Stimulated activated CD8-positive, alpha-beta memory T cell treated with anti-CD3 and anti-CD28 coated beads, Interleukin-4, amount 100 ng/mL, for 4 hours (primary cell): ENCODE measurements around the gene KCTD14.
"Not testable (repeated sequence)": the region's sequence is repeated elsewhere in the genome, so short reads cannot be mapped to it uniquely, and the experiment has no call there.

ENCODE experiments used
- DNase-seq, 2 donors: peaks; one replicate each; pipeline ENCODE4 v3.0.0-alpha.2; 2020; ENCODE audit warnings: low read depth in 2 of 2, low spot score in 1 of 2

KCTD14 gene

DNA sequence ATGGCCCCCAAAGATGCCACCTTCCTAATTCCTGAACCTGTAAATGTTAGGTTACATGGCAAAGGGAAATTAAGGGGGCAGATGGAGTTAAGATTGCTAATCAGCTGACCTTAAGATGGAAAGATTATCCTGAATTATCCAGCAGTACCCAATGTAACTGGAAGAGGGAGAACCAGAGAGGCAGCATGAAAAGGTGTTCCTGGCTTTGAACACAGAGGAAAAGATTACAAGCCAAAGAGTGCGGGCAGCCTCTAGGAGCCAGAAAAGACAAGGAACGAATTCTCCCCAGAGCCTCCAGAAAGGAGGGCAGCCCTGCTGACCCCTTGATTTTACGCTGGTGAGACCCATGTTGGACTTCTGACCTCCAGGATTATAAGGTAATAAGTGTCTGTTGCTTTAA, 25.5 kb upstream of the KCTD14 start:
- DNase-seq: no peak

DNA sequence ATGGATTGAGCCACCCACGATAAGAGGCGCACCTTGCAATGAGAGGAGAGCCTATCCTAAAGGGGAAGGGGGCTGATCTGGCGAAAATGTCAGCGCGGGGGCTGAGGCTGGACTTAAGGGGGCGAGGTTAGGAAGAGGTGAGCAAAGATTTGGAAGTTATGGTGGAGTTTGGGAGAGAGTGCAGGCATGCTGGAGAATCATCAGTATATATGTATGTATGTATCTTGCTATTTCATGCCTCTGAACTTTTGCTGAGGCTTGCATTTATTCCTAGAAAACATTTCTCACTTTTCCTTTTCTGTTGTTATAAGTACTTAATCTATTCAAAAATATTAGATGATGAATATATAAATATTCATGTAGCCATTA, 23.4 kb upstream of the KCTD14 start:
- no peak for DNase-seq

DNA sequence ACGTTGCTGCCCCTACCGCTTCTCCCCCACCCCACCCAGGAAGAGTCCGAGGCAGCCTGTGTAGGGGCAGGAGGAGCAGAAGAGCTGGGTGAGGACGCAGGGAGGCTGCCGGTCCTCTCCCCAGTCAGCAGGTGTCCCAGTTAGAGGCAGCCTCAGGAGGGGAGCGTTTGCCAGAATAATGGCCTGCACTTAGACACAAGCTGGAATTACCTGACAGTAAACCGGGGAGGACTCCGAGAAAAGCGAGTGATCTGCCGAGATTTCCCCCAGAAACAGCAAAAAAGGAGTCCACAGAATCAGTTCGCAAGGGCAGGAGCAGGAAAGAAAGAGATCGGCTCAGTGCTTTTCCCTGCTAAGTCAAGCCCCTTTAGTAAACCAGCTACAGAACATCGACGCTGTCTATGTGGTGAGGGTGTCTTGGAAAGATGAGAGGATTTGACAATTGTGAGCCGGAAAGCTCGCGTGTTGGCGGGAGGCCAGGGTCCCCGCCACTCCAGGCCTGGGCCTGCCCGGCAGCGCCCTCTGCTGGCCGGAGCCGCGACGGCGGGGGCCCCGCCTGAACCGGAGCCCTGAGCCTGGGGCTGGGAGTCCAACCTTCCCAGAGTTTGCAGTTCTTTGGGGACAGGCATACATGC, 22.9 kb upstream of the KCTD14 start:
- peak; percentile 43 to 61 for DNase-seq

DNA sequence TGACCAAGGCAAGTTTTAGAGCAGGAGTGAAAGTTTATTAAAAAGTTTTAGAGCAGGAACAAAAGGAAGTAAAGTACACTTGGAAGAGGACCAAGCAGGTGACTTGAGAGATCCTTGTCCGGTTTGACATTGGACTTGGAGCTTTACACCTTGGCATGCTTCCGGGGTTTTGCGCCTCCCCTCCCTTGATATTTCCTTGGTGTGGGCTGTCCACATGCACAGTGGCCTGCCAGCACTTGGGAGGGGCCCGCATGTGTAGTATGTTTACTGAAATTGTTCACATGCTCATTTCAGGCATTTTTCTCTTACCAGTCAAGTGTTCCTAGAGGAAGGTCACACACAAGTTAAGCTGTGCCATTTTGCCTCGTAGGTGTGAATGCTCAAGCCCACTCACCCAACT, 21.6 kb upstream of the KCTD14 start:
- no peak for DNase-seq

DNA sequence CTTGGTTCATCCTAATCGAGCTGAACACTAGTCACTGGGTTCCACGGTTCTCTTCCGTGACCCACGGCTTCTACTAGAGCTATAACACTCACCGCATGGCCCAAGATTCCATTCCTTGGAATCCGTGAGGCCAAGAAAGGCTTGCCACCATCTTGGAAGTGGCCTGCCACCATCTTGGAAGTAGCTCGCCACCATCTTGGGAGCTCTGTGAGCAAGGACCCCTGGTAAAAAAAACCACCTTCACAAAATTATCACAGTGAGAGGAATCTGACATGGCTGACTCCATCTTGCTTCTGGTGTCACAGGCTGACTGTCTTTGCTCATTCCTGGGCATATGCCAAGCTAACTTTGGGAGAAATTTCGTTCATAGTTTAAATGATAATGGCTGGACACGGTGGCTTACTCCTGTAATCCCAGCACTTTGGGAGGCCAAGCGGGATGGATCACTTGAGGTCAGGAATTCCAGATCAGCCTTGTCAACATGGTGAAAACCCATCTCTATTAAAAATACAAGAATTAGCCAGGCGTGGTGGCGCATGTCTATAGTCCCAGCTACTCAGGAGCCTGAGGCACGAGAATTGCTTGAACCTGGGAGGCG, 18.9 kb upstream of the KCTD14 start:
- DNase-seq: no peak

DNA sequence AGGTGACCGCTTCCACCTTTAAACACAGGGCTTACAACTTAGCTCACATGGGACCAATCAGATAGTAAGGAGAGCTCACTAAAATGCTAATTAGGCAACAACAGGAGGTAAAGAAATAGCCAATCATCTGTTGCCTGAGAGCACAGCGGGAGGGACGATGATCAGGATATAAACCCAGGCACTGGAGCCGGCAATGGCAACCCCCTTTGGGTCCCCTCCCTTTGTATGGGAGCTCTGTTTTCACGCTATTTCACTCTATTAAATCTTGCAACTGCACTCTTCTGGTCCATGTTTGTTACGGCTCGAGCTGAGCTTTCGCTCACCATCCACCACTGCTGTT, 18.3 kb upstream of the KCTD14 start:
- DNase-seq: not testable (repeated sequence)

DNA sequence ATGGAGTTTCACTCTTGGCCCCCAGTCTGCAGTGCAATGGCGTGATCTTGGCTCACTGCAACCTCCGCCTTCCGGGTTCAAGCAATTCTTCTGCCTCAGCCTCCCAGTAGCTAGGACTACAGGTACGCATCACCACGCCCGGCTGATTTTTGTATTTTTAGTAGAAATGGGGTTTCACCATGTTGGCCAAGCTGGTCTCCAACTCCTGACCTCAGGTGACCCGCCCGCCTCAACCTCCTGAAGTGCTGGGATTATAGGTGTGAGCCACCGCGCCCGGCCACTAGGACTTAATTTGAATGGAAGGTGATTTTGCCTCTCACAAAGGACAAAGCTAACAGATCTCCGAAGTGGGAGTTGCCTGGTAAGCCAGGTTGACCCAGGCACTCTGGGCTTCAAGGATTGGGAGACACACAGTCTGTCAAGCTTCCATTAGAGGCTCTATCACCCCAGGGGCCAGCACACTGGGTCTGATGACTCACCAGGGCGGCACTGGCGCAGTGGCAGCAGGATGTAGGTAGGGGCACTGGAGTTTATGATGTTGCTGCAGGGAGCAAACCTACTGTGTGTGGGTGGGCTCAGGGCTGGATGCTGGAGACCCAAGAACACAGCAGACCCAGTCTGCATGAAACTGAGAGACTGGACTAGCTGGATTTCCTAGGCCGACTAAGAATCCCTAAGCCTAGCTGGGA, 17.8 kb upstream of the KCTD14 start:
- no peak for DNase-seq

DNA sequence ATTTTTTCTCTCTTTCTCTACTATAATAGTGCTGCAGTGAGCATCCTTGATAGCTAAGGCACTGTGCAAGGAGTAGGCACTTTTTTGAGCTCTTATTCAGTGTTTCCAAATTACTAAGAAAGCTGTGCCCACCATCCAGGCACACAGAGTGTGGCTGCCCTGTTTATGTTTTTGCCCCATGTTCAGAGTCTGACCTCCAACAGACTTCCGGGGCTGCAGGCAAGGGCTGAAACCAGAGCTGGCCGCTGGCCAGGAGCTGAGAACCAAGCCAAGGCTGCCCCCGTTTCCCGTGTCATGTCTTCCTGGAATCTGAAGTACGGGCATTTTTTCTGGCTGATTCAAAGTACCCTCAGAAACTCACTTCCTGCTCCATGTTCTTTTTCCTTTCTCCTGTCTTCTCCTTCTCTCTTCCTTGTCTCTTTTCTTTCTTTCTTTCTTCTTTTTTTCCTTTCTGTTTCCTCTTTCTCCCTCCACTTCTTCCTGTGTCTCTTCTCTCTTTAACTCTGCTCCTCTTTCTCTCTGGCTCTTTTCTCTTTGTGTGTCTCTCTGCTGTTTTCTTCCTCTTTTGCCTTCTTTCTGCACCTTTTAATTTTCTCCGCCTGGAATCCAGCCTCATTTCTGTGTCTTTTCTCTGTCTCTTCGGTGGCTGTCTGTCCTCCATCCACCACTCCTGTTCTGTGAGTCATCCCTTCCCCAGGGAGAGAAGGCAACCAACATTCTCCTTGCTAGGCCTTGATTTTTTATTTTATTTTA, 17.0 kb upstream of the KCTD14 start:
- DNase-seq: no peak

DNA sequence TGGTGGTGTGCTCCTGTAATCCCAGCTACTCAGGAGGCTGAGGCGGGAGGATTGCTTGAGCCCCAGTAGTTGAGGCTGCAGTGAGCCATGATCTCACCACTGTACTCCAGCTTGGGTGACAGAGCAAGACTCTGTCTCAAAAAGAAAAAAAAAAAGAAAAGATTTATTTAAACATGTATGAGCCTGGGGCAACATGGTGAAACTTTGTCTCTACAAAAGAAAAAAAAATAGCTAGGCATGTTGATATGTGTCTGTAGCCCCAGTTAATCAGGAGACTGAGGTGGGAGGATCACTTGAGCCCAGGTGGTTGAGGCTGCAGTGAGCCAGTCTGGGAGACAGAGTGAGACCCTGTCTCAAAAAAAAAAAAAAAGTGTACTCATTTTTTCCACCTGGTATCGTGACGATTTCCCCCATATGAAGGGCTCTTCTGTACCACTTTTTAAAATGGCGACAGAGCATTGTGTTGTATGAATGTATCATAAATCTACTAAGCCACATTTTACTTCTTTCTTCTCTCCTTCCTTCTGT, 16.4 kb upstream of the KCTD14 start:
- DNase-seq: no peak

DNA sequence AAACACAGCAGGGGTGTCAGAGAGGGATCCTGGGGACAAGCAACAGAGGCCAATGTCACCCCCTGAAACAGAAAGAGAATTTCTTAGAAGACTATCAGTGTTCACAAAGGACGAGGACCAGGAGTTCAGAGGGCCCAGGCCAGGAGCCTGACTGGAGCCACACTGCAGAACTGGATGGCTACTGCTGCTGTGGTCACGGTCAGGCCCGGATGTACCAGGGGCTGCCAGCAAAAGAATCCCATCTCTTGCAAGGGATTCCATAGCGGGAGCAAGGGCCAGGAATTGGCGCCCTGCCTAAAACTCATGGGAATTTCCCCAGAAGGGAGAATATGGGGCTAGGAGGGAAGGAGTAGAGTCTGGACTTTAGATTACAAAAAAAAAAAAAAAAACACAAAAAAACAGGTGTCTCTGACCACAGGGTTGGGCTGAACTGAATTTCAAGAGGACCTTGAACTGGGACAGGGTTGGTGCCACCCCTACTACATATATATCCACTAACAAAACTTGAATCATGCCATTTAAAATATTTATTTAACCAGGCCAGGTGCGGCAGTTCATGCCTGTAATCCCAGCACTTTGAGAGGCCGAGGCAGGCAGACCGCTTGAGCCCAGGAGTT, 15.7 kb upstream of the KCTD14 start:
- DNase-seq: no peak

DNA sequence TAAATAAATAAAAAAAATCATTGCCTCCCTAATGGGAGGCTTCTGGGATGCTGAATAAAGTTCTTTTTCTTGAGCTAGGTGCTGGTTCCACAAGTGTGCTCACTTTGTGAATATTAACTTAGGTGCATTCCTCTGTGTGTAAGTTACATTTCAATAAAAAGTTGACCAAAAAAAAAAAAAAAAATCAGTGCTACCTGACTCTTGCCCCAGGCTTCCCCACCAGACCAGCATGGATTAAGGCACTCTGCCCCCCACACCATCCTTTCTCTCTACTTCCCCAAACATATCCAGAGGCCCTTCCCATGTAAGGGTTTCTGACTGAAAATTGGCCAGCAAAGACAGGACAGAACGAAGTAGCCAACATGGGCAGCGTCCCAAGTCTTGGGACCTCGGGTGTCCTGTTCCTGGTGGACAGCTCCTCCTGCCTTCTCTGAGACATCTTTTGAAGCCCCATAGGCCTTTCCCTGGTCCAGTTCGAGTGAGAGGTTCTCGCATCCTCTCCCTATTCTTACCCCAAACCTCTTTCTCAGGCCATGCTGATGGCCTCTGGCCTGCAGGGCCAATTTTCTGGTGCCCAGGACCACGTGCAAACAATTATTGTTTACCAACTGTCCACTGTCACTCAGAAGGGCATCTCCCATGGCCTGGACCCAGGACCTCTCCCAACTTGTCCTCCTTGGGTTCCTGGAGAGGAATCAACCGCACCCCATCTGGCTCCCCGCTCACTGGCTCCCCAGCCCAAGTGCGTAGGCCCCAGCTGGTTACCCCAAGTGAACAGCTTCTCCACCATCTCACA, 14.9 kb upstream of the KCTD14 start:
- DNase-seq: no peak

DNA sequence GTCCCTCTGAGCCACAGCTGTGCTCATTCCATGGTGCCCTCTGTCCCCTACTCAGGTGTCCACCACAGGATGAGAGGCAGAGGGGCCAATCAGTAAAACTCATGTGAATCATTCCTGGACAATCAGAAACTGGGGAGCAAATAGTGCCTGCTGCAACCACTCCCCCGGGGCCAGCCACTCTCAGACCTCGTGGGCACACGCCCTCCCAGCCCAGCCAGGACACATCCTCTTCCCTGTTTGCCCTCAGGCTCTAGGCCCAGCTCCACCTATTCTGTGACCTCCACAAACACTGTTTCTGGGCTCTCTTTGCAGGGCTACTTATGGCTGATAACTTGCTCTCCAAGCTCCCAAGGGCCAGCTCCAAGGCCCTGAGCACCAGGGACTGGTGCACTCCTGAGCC, 14.0 kb upstream of the KCTD14 start:
- DNase-seq: no peak

DNA sequence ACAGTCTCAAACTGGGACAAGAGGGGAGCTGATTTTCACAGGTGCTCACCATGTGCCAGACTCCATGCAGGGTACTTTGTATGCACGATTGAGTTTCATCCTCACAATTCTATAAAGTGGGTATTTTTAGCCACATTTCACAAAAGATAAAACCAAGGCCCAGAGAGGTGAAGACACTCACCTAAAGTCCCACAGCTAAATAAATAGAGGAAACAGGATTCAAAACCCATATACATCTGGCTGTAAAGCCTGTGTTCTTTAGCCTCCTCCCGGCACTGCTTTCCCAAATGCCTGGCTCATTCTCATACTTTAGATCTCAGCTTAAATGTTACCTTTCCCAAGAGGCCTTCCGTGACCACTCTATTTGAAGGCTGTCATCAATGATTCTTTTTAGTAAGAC, 13.2 kb upstream of the KCTD14 start:
- DNase-seq: no peak

DNA sequence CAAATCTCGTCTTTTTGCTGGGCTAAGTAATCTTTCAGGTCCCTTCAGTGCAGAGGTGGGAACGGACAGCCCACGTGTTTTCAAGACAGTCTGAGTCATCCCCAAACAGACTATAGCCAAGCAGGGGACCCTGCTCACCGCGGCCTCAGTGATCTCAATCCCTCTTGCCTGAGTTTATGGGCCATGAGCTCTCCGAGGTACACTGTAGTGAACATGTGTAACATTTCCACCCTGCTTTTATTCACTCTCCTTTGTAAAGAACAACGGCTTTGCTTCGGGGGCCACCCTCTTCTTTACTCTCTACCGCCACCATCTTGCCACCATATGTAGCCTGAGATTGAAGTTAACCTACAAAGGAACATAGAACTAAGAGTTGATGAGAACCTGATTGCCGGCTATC, 11.5 kb upstream of the KCTD14 start:
- no peak for DNase-seq

DNA sequence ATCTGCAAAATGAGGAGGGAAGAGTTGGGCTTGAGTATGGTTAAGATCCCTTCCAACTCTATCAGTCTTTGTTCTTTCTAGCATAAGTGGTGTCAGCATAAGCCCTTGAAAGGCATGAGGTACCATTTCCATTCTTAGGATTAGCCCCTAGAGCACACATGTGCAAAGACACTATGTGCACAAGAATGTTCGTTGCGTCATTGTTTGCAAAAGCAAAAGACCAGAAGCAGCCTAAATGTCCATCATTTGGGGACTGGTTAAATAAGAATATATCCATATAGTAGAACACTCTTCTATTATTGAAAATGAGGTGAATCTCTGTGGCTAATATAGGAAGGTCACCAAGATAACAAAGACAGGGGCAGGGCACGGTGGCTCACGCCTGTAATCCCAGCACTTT, 10.0 kb upstream of the KCTD14 start:
- no peak for DNase-seq

DNA sequence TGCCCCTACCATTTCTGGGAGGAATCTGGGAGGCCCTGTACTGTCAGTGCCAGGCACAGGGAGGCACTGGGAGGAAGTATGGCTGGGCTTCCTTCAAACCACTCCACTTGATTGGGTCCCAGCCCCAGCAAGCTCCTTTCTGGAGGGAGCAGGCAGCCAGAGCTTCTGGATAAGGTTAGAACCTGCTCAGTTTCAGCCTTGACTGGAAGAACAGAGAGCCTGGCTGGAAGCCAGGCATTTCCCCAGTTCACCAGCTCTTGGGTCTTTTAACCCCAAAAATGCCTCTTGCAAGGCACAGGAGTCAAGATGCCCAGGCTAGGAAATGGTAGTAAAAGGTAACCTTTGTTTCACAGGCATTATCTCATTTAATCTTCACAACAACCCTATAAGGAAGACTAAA, 9.0 kb upstream of the KCTD14 start:
- no peak for DNase-seq

DNA sequence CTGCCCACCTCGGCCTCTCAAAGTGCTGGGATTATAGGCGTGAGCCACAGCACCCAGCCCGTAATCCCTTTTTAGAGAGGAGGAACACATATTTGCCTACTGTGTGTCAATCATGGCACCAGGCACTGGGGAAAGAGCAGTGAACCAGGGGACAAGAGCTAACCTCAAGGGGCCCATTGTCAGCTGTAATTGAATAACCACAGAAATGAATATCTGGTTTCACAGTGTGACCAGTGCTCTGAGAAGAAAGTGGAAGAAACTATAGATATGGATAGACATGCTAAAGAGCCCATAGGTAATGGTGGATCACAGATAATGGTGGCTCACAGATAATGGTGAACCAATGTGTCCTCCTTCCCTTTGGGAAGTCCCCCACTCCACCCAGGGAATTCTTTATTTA, 8.6 kb upstream of the KCTD14 start:
- DNase-seq: no peak

DNA sequence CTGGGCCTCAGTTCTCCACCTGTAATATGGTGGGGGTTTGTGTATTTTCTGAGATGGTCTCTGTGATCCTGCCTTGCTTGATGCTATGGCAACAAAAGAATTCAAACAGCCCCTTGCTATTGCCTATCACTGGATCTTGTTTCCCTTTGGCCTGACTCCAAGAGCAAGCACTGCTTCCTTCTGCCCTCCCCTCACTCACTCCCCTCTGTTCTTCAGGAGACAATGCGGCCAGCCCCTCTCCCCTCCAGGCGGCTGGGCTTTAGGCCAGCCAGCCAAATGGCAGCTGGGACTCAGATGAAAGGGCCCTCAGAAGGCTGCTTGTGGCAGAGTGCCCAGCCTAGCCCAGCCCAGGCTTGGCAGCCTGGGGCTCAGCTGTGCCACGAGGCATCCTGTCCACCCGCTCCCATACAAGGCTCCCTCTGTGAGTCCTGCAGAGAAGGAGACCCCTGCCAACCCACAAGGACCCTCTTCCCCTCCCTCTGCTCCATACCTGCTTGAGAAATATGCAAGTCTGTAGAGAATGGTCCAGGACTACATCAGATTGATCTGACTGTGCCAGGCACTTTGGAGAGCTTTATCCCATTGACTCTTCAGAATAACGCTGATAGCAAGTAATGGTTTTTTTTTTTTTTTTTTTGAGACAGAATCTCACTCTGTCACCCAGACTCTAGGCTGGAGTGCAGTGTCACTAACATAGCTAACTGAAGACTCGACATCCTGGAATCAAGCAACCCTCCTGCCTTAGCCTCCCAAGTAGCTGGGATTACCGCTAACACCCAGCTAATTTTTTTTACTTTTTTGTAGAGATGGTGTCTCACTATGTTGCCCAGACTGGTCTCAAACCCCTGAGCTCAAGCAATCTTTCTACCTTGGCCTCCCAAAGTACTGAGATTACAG, 7.6 kb upstream of the KCTD14 start:
- DNase-seq: no peak

DNA sequence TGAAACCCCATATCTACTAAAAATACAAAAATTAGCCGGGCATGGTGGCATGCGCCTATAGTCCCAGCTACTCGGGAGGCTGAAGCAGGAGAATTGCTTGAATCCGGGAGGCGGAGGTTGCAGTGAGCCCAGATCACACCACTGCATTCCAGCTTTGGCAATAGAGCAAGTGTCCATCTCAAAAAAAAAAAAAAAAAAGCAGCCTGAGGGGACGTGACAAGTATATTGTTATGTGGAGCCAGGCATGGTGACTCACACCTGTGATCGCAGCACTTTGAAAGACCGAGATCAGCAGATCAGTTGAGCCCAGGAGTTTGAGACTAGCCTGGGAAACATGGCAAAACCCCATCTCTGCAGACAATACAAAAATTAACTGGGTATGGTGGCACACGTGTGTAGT, 5.3 kb upstream of the KCTD14 start:
- not testable (repeated sequence) for DNase-seq

DNA sequence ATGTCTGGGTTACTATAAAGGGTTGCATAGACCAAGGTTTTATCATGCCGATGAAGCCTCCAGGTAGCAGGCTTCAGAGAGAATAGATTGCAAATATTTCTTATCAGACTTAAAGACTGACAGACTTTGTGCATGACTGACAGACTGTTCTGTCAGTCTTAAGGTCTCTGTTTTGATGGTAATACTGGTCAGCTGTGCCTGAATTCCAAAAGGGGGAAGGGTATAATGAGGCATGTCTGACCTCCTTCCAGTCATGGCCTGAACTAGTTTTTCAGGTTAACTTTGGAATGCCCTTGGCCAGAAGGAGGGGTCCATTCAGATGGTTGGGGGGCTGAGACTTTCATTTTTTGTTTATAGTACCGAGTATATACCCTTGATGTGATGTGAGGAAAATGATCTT, 4.7 kb upstream of the KCTD14 start:
- DNase-seq: no peak
